ENCODE results near the gene WDCP.

Gene WDCP

DNA sequence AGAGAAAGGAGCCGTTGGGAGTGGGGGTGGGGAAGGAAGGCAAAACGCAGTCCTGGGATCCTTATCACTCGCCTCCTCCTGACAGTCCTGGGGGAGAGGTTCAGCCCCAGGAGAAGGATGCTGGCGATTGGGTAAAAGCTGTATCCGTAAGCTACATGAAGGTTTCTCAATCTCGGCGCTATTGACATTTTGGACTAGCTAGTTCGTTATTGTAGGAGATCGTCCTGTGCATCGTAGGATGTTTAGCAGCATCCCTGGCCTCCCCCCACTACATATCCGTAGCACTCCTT, 38.0 kb upstream of the WDCP start:
- 24% methylated on average over 10 of the region's 11 CpGs for WGBS (ENCODE audit: insufficient coverage)
- ChIA-PET POLR2A (interaction anchor here (1.5 kb wide), 1 partner anchor 9 kb away, joined by 8 read pairs; the partner anchor contains the start of gene SF3B6), CTCF (interaction anchor here (0.8 to 3.0 kb wide), 15 partner anchors 9 to 157 kb away, joined by 3 to 25 read pairs (median 4); partner anchors contain the start of genes ATAD2B, SF3B6 and WDCP)
- Histone ChIP-seq H3K27me3 (replicated peaks in 2 of 5; ENCODE audit: control insufficient read depth in 4 of 5, insufficient read depth in 5 of 5, low read length in 4 of 5) (no peaks in the 10 kb centered on the region), H3K36me3 (ENCODE audit: control insufficient read depth in 4 of 4, insufficient read depth in 4 of 4, low read length in 3 of 4) (peaks cover 0 to 44% (median 17%) of the 10 kb centered on the region in 4 experiments), H3K4me1 (ENCODE audit: control extremely low read depth in 1 of 4, control insufficient read depth in 4 of 4, insufficient read depth in 4 of 4, low read length in 3 of 4) (peaks cover 12 to 28% (median 20%) of the 10 kb centered on the region in 4 experiments), H3K4me3 (ENCODE audit: control insufficient read depth in 1 of 7, extremely low read depth in 1 of 7, insufficient read depth in 4 of 7, low read depth in 2 of 7, low read length in 6 of 7) (peak overlapping the region; percentile 77 to 91 (median 84)), H3K9me3 (ENCODE audit: control extremely low read depth in 1 of 5, control insufficient read depth in 4 of 5, insufficient read depth in 2 of 5, low read depth in 1 of 5, low read length in 4 of 5) (no peaks in the 10 kb centered on the region), H3K27ac (ENCODE audit: insufficient read depth in 1 of 2, low read depth in 1 of 2, low read length in 2 of 2, poor library complexity in 1 of 2, severe bottlenecking in 2 of 2) (peak overlapping the region; percentile 46 to 82)
- no peak for DNase-seq

DNA sequence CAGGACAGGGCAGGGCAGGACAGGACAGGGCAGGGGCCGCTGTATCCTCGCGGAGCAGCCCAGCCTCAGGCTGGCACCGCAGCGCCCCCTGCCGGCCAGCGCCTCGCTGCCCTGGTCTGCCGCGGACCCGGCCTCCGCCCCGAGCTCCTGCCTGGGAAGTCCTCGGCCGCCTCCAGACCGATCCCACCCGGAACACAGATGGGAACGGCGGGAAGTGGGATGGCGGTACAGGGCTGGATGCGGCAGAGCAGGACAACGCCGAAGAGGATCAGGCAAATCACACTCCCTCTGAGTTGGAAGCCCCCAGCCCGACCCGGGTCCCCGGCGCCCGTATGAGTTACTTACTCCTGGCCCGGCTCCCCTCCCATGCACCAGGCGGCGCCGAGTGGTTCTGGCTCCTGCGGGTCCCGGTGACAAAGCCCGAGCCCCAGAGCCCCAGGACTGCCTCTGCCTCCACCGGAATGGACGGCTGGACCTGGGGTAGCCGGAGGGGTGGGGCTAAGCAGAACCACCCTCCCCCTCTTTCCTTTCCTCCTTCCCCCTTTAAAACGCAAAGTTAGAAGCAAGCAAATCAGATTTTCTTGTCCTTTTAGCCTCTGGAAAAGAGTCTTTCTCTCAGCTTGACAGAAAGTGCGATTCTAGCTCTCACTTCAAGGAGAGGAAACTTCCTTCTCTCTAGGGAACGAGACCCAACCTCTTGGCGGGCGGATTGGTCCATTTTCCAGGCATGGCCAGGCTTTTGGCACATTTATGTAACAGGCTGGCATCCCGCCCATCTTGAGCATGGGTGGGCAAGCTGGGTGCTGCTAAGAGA, 37.4 kb upstream of the WDCP start, which contains the start of gene TP53I3:
TSS of gene TP53I3 (minus strand) at position 449 of the 814 bp plus-strand sequence. CDS start 508 bp downstream, outside the sequence.
- POLR2A ChIA-PET, result interaction anchor here (0.6 to 1.7 kb wide), 6 partner anchors 8 to 260 kb away, joined by 3 to 8 read pairs (median 4); partner anchors contain the start of genes ATAD2B and SF3B6
- peak; percentile 84 to 93 (median 91) for DNase-seq
- peaks cover 12 to 28% (median 20%) of the 10 kb centered on the region in 4 experiments for H3K4me1 ChIP-seq (ENCODE audit: control extremely low read depth in 1 of 4, control insufficient read depth in 4 of 4, insufficient read depth in 4 of 4, low read length in 3 of 4)
- H3K9me3 ChIP-seq (ENCODE audit: control extremely low read depth in 1 of 5, control insufficient read depth in 4 of 5, insufficient read depth in 2 of 5, low read depth in 1 of 5, low read length in 4 of 5), result no peaks in the 10 kb centered on the region
- no peaks in the 10 kb centered on the region for H3K27me3 ChIP-seq (replicated peaks in 2 of 5; ENCODE audit: control insufficient read depth in 4 of 5, insufficient read depth in 5 of 5, low read length in 4 of 5)
- H3K36me3 ChIP-seq (ENCODE audit: control insufficient read depth in 4 of 4, insufficient read depth in 4 of 4, low read length in 3 of 4), result peaks cover 0 to 44% (median 19%) of the 10 kb centered on the region in 4 experiments
- peak within 1 kb of the TSS; percentile 46 to 82 for H3K27ac ChIP-seq (ENCODE audit: insufficient read depth in 1 of 2, low read depth in 1 of 2, low read length in 2 of 2, poor library complexity in 1 of 2, severe bottlenecking in 2 of 2)
- under 1% methylated on average over 32 of the region's 44 CpGs for WGBS (ENCODE audit: insufficient coverage)
- CTCF ChIA-PET, result interaction anchor here (0.6 to 3.0 kb wide), 30 partner anchors 8 to 839 kb away, joined by 3 to 25 read pairs (median 4); partner anchors contain the start of genes ATAD2B, SF3B6 and WDCP
- H3K4me3 ChIP-seq (ENCODE audit: control insufficient read depth in 1 of 7, extremely low read depth in 1 of 7, insufficient read depth in 4 of 7, low read depth in 2 of 7, low read length in 6 of 7), result peak within 1 kb of the TSS; percentile 77 to 91 (median 84)

GRCh38 chr2:24083567-24084385, 36.6 kb upstream of the WDCP start:
- Histone ChIP-seq H3K27me3 (replicated peaks in 2 of 5; ENCODE audit: control insufficient read depth in 4 of 5, insufficient read depth in 5 of 5, low read length in 4 of 5) (no peaks in the 10 kb centered on the region), H3K36me3 (ENCODE audit: control insufficient read depth in 4 of 4, insufficient read depth in 4 of 4, low read length in 3 of 4) (peaks cover 0 to 45% (median 23%) of the 10 kb centered on the region in 4 experiments), H3K9me3 (ENCODE audit: control extremely low read depth in 1 of 5, control insufficient read depth in 4 of 5, insufficient read depth in 2 of 5, low read depth in 1 of 5, low read length in 4 of 5) (no peaks in the 10 kb centered on the region), H3K4me3 (ENCODE audit: control insufficient read depth in 1 of 7, extremely low read depth in 1 of 7, insufficient read depth in 4 of 7, low read depth in 2 of 7, low read length in 6 of 7) (peak overlapping the region; percentile 77 to 91 (median 84)), H3K27ac (ENCODE audit: insufficient read depth in 1 of 2, low read depth in 1 of 2, low read length in 2 of 2, poor library complexity in 1 of 2, severe bottlenecking in 2 of 2) (peak overlapping the region; percentile 27 to 82), H3K4me1 (ENCODE audit: control extremely low read depth in 1 of 4, control insufficient read depth in 4 of 4, insufficient read depth in 4 of 4, low read length in 3 of 4) (peaks cover 12 to 28% (median 20%) of the 10 kb centered on the region in 4 experiments)
- ChIA-PET CTCF (interaction anchor here (0.7 to 3.0 kb wide), 29 partner anchors 11 to 840 kb away, joined by 3 to 25 read pairs (median 4); partner anchors contain the start of genes ATAD2B, MFSD2B and WDCP), POLR2A (interaction anchor here (0.7 to 1.7 kb wide), 5 partner anchors 8 to 259 kb away, joined by 3 to 8 read pairs (median 4); partner anchors contain the start of genes ATAD2B and SF3B6)
- DNase-seq, result peak; percentile 92 to 97 (median 96)
- WGBS (ENCODE audit: insufficient coverage), result 10% methylated on average over 27 of the region's 30 CpGs

DNA sequence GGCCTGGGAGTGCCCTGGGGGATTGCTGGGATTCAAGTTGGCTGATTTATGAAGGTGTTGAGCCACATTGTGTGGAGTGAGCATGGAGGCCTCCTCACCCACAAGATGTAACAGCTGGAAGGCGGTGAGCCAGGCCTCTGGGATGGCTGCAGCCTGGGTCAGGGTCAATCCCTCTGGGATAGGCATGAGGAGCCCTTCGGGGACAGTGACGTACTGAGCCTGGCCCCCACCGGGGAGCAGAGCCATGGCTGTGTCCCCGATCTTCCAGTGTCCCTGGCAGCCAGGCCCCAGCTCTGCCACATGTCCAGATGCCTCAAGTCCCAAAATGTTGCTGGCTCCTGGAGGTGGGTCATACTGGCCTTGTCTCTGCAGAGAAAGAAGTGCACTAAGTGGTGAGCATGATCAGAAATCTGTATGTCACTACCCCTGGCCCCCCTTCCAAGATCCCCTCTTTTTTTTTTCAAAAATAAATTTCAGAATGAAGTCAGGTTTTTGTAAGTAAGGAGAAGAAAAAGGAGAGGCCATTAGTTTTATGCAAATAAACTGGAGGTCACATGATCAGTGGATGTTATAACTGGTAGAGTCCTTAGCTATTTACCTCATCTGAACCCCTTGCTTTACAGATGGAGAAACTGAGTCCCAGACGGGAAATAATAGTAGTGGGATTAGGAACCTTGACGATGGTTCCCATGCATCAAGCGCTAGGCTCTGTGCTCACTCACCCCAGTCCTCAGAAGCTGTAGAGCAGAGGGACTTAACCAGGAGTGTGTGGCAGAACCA, 35.8 kb upstream of the WDCP start:
- ChIA-PET POLR2A (interaction anchor here (1.3 to 1.7 kb wide), 2 partner anchors 12 to 156 kb away, joined by 4 to 7 read pairs; partner anchors contain the start of gene ATAD2B), CTCF (interaction anchor here (0.9 to 3.0 kb wide), 23 partner anchors 10 to 157 kb away, joined by 3 to 25 read pairs (median 5); partner anchors contain the start of genes ATAD2B and MFSD2B)
- Histone ChIP-seq H3K27me3 (replicated peaks in 2 of 5; ENCODE audit: control insufficient read depth in 4 of 5, insufficient read depth in 5 of 5, low read length in 4 of 5) (no peaks in the 10 kb centered on the region), H3K36me3 (ENCODE audit: control insufficient read depth in 4 of 4, insufficient read depth in 4 of 4, low read length in 3 of 4) (peaks cover 0 to 40% (median 23%) of the 10 kb centered on the region in 4 experiments), H3K9me3 (ENCODE audit: control extremely low read depth in 1 of 5, control insufficient read depth in 4 of 5, insufficient read depth in 2 of 5, low read depth in 1 of 5, low read length in 4 of 5) (no peaks in the 10 kb centered on the region), H3K4me1 (ENCODE audit: control extremely low read depth in 1 of 4, control insufficient read depth in 4 of 4, insufficient read depth in 4 of 4, low read length in 3 of 4) (peaks cover 14 to 34% (median 23%) of the 10 kb centered on the region in 4 experiments), H3K4me3 (ENCODE audit: control insufficient read depth in 1 of 7, extremely low read depth in 1 of 7, insufficient read depth in 4 of 7, low read depth in 2 of 7, low read length in 6 of 7) (peak overlapping the region; percentile 77 to 91 (median 84)), H3K27ac (ENCODE audit: insufficient read depth in 1 of 2, low read depth in 1 of 2, low read length in 2 of 2, poor library complexity in 1 of 2, severe bottlenecking in 2 of 2) (peak overlapping the region; percentile 27 to 82)
- DNase-seq, result no peak
- 98% methylated on average over 5 of the region's 8 CpGs for WGBS (ENCODE audit: insufficient coverage)

GRCh38 chr2:24080701-24081100, 33.5 kb upstream of the WDCP start:
- H3K27ac ChIP-seq (ENCODE audit: insufficient read depth in 1 of 2, low read depth in 1 of 2, low read length in 2 of 2, poor library complexity in 1 of 2, severe bottlenecking in 2 of 2), result no peak overlapping the region
- H3K4me3 ChIP-seq (ENCODE audit: control insufficient read depth in 1 of 7, extremely low read depth in 1 of 7, insufficient read depth in 4 of 7, low read depth in 2 of 7, low read length in 6 of 7), result no peak overlapping the region
- 100% methylated on average over 2 of the region's 2 CpGs for WGBS (ENCODE audit: insufficient coverage)
- H3K36me3 ChIP-seq (ENCODE audit: control insufficient read depth in 4 of 4, insufficient read depth in 4 of 4, low read length in 3 of 4), result peaks cover 0 to 34% (median 22%) of the 10 kb centered on the region in 4 experiments
- ChIA-PET CTCF (interaction anchor here (0.6 to 1.3 kb wide), 2 partner anchors 9 to 19 kb away, joined by 3 read pairs; no protein-coding TSS in a partner anchor), POLR2A (no interaction called here)
- H3K4me1 ChIP-seq (ENCODE audit: control extremely low read depth in 1 of 4, control insufficient read depth in 4 of 4, insufficient read depth in 4 of 4, low read length in 3 of 4), result peaks cover 19 to 41% (median 32%) of the 10 kb centered on the region in 4 experiments
- no peak for DNase-seq
- H3K27me3 ChIP-seq (replicated peaks in 2 of 5; ENCODE audit: control insufficient read depth in 4 of 5, insufficient read depth in 5 of 5, low read length in 4 of 5), result no peaks in the 10 kb centered on the region
- H3K9me3 ChIP-seq (ENCODE audit: control extremely low read depth in 1 of 5, control insufficient read depth in 4 of 5, insufficient read depth in 2 of 5, low read depth in 1 of 5, low read length in 4 of 5), result no peaks in the 10 kb centered on the region

DNA sequence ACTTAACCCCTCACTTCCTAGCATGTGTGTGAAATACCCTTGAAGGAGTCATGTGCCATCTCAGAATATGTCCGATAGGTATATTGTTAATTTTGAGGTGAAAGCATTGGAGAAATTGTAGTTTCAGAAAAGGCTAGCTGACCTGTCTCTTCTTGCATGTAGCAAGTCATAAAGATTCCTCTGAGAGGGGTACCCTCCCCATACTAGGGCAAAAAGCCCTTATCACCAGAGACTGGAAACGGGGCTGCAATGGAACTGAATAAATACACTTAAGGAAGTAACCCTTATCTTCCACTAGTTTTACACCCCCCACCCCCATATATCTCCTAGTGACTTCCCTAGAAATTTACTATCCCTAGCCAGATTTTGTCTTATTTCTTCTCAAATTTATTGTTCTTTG, 30.7 kb upstream of the WDCP start:
- peak in 1 of 3 donors; percentile 25 for DNase-seq
- Histone ChIP-seq H3K27me3 (replicated peaks in 2 of 5; ENCODE audit: control insufficient read depth in 4 of 5, insufficient read depth in 5 of 5, low read length in 4 of 5) (no peaks in the 10 kb centered on the region), H3K27ac (ENCODE audit: insufficient read depth in 1 of 2, low read depth in 1 of 2, low read length in 2 of 2, poor library complexity in 1 of 2, severe bottlenecking in 2 of 2) (peak overlapping the region; percentile 84 to 93), H3K9me3 (ENCODE audit: control extremely low read depth in 1 of 5, control insufficient read depth in 4 of 5, insufficient read depth in 2 of 5, low read depth in 1 of 5, low read length in 4 of 5) (no peaks in the 10 kb centered on the region), H3K36me3 (ENCODE audit: control insufficient read depth in 4 of 4, insufficient read depth in 4 of 4, low read length in 3 of 4) (peaks cover 1 to 43% (median 26%) of the 10 kb centered on the region in 4 experiments), H3K4me1 (ENCODE audit: control extremely low read depth in 1 of 4, control insufficient read depth in 4 of 4, insufficient read depth in 4 of 4, low read length in 3 of 4) (peaks cover 13 to 32% (median 23%) of the 10 kb centered on the region in 4 experiments), H3K4me3 (ENCODE audit: control insufficient read depth in 1 of 7, extremely low read depth in 1 of 7, insufficient read depth in 4 of 7, low read depth in 2 of 7, low read length in 6 of 7) (peak overlapping the region in 6 of 7 experiments; percentile 76 to 99 (median 89))
- CTCF ChIA-PET, result interaction anchor here (1.4 to 1.5 kb wide), 2 partner anchors 12 to 151 kb away, joined by 3 to 5 read pairs; partner anchors contain the start of gene ATAD2B
- POLR2A ChIA-PET, result interaction anchor here (2.1 kb wide), 1 partner anchor 31 kb away, joined by 12 read pairs; the partner anchor contains the start of gene WDCP
- 73% methylated on average over 2 of the region's 2 CpGs for WGBS (ENCODE audit: insufficient coverage)

Data from common myeloid progenitor, CD34-positive (primary cell).